ENCODE data around the gene ZNF135.

Gene ZNF135

DNA sequence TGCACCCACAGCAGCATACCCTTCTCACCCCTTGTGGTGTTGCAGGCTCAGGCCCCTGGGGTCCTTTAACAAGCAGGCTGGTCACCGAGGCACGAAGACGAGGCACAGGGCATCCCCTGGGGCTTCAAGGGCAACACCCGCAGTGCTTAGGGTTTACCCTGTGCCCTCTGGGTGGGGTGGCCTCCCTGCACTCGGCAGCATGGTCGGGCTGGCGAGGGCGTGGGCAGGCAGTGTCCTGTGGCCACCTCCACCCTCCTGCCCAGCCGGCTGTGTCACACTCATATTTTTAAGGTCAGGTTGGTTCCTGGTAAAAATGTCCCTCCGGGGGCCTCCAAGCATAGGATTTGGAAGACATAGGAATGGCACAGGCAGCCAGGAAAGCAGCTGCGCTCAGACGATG is 11.4 kb upstream of the ZNF135 start:
- no peak for DNase-seq

DNA sequence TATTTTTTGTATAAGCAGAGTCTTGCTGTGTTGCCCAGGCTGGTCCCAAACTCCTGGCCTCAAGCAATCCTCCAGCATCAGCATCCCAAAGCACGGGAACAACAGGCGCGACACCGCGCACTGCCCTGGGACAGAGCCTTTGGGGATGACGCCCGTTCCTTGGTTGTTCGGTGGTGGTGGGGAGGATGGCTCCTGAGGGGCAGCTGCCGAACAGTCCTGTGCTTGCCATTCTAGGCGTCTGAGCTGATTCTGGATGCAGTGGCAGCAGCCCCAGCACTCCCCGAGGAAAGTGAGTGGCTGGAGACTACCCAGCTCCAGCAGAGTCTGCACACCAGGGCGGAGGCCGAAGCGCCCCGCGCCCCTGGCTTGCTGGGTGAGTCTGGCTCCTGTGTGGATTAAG is 6.8 kb upstream of the ZNF135 start:
- no peak for DNase-seq

DNA sequence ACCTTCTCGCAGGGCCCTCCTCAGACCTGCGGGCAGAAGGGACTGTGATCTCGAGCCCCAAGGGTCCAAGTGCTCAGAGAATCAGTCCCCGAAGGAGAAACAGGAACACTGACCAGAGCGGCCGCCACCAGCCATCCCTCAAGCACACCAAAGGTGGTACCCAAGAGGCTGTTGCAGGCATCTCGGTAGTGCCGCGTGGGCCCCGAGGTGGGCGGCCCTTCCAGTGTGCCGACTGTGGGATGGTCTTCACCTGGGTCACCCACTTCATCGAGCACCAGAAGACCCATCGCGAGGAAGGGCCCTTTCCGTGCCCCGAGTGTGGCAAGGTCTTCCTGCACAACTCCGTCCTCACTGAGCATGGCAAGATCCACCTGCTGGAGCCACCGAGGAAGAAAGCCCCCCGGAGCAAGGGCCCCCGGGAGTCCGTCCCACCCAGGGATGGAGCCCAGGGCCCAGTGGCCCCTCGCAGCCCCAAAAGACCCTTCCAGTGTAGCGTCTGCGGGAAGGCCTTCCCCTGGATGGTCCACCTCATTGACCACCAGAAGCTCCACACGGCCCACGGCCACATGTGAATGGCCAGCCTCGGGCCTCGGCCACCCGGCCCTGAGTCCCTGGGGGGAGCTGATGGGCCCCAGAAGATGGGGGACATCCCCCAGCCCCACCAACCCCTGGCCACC is 5.5 kb upstream of the ZNF135 start:
- DNase-seq, result no peak

DNA sequence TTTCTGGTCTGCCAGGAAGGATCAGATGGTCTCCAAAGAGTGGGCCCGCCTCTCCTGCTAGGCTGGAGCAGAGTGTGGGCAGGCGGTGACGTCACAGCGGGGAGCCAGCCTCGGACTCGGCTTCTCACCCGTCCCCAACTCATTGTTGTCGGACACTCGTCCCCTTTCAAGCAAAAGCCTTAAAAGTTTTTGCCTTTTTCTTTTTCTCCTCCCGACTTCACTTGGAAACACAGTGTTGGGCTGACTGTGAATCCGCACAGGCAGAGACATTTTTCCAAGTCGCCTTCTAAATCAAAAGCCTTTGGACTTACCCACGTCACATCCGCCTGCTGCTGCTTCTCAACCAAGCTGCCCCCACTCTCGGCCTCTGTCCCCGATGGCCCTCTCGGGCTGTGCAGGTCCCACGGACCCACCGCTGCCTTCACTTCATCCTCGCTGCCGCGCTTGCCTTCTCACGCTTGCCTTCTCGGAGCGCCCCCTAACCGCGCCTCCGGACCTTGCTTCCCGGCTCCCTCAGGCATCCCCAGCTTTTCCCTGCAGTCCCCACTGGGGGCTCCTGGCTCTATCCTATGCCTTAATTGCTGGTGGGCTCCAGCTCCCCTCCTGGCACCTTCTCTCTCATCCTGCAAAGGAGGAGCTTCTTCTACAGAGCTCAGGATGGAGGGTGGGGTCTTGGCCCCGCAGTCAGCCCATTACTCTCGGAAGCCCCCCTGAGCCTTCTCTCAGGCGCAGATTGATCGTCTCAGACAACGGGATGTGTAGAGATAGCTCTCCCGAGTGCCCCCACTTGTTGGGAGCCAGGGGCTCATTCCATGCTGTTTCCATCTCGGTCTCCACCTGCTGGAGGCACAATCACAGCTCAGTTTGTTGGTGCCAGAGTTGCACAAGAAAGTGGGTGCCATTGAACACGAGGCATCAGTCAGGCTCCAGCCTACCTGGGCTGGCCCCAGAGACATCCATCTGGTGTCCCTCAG is 3.9 kb upstream of the ZNF135 start:
- no peak for DNase-seq

DNA sequence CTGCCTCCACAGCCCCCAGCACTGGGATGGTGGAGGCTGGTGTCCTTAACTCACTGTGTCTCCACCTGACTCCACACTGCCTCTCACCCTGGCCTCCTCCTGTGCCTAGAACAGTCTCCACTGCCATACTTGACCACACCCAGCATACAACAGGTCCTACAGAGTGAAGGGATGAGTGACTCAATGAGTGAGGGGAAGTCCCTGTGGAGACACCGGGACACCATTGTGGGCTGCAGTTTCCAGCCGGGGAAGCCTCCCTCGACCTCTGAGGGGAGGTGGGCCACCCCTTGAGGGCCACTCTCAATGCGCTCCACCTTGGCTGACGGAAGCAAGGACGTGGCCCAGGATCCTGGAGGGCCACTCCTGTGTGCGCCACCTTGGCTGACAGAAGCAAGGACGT is 2.8 kb upstream of the ZNF135 start:
- no peak for DNase-seq

DNA sequence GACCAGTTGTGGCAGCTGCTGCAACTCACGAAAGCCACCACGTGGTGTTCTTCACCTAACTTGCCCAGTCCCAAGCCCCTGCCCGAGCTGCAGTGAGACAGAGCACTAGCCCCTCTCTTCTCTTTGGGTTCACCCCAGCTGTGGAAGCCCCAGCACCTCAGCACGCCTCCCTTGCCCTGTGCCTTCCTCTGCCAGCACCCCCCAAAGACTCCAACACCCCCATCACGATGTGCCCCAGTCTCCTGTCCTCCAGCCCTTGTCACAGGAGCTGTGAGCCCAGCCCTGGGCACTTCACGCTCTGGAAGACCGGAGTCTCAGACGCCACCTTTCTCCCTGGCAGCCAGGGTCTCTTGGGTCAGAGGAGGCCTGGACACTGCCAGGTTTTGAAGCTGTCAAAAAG is 2.2 kb upstream of the ZNF135 start:
- no peak for DNase-seq

DNA sequence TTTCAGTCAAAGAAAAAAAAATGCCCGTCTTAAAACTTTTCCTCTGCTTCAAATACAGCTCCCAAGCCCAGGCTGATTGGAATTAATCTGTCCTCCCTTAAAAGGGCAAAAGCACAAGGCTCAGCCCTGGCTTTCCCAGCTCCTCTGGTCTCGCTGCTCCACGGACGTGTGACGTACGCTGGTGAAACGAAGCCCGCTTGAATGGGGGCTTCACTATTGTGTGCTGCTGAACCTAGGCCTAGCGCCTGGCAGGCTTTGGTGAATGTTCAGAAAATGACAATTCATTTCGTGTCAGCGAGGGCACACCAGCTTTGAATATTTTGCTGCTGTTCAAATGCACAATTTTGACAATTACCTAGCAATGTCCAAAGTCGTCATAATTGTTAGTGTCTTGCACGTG is 615 bp upstream of the ZNF135 start:
- DNase-seq, result no peak

DNA sequence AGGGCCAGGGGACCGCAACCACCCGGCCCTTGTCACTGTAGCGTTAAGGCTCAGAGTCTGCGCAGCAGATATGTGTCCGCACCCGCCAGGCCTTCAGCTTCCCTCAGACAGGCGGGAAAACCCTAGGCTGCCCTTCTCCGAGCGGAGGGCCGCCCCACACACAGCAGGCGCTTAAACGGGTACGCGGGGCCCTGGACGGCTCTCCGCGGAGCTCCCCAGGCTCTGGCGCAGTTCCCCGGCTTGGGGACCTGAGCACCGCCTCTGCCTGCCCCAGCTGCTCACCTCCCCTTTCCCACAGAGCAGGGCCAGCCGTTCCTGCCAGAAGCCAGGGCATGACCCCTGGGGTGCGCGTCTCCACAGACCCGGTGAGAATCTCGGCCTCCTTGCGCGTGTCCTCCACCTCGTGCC is 593 bp downstream of the ZNF135 start:
- no peak for DNase-seq

DNA sequence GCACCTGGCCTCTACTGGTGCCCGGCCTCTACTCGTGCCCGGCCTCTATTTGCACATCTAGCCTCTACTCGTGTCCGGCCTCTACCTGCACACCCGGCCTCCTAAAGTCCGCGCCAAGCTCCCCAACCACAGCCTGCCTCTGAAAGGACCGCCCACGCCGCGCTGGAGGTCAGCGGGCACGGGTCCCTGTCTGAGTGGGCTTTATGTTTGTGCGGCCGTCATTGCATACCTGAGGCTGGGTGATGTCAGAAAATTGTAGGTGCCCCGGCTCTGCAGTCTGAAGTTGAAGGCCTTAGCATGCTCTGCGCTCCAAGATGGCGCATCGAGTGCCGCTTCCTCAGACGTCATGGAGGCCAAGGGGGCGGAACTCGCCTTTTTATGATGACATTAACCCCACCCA is 1.1 kb downstream of the ZNF135 start:
- no peak for DNase-seq

DNA sequence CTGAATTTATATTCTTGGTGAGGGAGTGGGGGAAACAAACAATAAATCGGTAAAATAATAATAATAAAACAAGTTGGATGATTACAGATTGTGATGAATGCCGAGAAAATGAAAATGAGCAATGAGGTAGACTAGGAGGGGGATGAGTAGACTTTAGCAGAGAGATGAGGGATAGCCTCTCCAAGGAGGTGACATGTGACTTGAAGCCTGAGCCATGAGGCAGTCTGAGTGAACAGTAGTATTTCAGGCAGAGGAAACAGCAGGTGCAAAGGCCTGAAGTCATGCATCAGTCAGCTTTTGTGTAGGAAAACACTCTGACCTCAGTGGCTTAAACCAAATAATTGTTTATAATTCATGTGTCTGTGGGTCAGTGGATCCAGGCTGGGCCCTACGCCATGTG is 4.6 kb downstream of the ZNF135 start:
- no peak for DNase-seq

DNA sequence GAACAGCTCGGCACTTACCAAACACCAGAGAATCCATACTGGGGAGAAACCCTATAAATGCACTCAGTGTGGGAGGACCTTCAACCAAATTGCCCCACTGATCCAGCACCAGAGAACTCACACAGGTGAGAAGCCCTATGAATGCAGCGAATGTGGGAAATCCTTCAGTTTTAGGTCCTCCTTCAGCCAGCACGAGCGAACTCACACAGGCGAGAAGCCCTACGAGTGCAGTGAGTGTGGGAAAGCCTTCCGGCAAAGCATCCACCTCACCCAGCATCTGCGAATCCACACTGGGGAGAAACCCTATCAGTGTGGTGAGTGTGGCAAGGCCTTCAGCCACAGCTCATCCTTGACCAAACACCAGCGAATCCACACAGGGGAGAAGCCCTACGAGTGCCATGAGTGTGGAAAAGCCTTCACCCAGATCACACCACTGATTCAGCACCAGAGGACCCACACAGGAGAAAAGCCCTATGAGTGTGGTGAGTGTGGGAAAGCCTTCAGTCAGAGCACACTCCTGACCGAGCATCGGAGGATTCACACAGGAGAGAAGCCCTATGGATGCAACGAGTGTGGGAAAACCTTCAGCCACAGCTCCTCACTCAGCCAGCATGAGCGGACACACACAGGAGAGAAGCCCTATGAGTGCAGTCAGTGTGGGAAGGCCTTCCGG is 8.3 kb downstream of the ZNF135 start:
- DNase-seq, result no peak

DNA sequence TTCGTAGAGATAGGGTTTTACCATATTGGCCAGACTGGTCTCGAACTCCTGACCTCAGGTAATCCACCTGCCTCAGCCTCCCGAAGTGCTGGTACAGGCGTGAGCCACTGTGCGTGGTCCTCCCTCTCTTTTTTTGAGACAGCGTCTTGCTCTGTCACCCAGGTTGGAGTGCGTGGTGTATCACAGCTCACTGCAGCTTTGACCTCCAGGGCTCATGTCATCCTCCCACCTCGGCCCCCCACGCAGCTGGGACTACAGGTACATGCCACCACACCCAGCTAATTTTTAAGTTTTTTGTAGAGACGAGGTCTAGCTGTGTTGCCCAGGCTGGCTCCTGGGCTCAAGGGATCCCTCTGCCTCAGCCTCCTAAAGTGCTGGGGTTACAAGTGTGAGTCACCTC is 20.7 kb downstream of the ZNF135 start:
- DNase-seq, result no peak

DNA sequence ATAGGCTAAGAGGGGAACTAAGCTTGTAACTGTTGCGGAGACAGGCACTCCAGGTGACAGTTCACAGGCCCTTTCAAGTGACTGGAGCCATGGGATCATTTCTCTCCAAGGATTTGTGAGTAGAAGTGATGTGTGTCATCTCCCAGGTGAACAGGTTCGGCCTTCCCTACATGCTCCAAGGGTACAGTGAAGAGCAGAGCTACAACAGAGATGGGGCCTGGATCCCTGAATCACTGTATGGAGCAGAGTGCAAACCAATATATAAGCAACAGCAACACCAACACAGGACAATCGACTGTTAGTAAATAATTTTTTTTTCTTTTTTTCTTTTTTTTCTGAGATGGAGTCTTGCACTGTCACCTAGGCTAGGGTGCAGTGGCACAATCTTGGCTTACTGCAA is 23.9 kb downstream of the ZNF135 start:
- no peak for DNase-seq

DNA sequence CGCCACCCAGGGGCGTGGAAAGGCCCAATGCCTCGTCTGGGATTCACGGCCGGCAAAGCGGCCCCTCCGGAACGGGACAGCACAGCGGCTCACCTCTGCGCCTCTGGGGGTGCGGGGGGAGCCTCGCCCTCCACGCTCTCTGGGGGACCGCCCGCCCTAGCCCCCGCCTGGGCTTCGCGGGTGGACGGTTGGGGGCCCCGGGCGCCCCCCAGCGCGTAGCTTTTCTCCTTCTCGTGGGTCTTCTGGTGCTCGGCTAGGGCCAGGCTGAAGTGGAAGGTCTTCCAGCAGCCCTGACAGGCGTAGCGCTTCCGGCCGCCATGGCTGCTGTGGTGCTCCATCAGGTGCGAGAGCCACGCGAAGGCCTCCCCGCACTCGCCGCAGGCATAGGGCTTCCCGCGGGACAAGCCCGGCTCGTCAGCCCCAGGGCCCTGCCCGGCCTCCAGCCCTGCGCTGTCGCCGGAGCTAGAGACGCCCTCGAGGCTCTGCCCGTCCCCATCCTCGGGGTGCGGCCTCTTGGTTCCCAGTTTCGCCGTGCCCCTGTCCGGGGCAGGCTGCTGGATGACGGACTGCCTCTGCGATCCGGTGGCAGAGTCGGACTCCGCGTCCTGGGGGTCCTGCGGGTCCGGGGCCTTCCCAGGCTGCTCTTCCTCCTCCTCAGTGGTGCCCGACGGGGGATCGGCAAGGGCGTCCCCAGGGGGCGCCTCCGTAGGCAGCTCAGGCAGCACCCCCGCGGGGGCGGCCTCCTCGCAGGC is 25.7 kb downstream of the ZNF135 start:
- no peak for DNase-seq

DNA sequence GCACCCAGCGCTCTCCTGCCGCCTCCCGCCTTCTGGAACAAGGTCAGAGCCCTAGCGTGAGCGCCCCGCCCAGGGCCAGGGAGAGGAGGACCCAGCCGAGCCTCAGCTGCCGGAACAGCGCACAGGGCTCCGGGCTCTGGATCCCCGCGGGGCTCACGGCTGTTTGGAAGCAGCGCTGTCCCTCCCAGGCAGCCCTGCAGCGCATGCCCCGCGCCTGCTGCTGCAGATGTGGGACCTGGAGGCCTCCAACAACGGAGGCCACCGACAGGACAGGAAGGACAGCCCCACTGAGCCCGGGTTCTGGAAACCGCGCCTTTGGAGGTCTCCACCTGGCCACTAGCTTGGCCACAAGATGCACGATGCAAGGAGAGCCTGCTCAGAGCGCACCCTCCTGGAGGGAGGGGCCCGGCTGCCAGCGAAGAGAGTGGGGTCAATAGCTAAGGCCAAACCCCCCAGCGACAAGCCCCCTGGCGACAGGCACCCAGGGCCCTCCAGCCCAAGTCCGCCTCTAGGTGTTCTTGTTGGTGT is 26.3 kb downstream of the ZNF135 start:
- DNase-seq, result no peak

DNA sequence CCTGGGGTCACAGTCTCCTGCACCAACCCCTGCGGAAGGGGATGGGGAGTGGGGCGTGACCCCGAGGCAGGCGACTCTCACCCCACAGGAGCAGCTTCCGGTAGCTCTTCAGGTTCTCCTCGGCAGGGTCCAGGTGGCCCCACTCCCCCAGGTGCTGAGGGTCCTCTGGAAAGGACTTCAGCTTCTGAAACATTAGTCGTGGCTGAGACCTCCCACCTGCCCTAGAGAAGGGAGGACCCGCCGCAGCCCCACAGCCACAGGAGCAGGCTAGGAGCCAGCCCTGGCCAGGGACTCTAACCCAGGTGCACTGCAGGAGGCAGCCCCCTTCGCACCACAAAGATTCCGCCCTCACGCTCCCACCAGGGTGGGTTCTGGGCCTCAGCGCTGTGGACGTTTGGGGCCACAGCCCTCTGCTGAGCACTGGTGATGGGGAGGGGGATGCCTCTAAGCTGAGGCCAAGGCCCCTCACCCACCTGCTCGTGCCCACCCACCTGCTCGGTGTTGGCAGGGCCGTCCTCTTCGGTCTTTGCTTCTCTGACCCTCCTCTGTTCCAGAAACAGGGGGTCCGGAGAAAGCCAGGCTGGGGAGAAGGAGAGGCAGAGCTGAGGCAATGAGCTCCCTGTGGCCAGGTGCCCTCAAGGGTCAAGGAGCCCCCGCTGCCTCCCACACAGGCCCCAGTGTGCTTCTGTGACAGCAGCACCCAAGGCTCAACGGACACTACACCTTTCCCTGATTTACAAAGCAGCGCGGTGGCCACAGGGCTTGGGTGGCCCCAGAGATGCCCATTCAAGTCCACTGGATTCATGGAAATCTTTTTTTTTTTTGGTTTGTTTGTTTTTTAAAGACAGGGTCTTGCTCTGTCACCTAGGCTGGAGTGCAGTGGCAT is 28.0 kb downstream of the ZNF135 start:
- no peak for DNase-seq

DNA sequence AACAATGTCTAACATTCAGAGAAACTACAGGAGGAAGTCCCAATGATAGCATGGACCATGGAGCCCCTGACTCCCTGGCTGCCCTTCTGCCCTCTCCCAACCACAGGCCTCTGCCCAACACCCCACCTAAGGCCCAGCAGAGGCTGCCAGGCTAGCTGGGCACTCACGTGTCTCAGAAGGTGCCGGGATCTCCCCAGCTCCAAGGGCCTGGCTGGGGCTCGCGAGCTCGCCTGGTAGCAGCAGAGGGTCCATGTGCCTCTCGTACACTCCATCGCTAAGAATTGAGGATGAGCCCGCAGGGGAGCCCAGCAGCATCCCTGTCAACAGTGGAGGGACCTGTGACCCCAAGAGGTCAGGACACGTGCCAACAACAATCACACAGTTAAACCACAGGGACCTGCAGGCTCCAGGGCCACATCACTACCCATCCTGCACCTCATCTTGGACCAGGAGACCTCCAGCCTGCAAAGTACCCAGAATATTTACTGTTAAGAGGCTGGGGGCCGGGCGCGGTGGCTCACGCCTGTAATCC is 29.5 kb downstream of the ZNF135 start:
- DNase-seq, result no peak

DNA sequence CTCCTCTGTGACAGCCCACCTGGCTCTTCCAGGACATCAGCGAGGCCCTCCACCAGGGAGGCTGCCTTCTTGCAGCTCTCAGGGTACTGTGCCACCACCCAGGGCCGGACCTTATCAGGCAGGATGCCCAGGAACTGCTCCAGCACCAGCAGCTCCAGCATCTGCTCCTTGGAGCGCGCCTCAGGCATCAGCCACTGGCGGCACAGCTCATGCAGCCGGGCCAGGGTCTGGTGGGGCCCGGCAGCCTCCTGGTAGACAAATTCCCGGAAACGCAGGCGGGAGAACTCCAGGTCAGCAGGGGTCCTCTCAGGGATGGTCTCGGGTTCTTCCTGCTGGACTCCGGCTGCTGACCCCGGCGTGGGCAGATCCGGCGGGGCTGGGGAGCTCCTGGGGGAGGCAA is 30.8 kb downstream of the ZNF135 start:
- DNase-seq, result no peak

DNA sequence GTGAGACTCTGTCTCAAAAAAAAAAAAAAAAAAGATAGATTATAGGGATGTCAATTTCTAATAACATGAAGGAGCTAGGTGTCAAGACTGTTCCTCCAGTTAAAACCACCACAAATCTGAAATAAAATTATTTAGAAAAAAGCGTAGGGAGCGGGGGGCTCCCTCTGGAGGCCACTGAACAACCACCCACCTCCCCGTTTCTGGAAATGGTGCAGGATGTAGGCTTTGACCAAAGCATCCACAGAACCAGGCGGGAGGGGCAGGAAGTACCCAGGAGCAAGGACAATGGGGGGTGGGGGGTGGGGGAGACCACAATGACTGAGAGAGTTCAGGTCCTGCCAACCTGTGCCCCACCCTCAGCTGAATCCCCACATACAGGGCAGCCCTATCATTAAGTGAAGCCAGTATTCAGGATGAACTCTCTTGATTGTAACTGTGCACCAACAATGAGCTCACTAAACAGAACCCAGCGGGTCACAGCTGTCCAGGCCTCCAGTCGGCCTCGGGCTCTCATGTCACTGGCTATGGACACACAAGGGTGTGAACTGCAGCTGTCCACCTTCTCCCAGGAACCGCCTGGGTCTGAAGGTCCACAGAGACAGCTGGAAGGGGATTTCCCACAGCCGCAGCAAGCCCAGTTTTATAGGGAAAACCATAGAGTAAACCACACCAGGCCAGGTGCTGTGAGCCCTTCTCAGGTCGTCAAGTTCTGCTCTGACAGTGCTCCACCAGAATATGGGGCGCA is 32.3 kb downstream of the ZNF135 start:
- DNase-seq, result no peak

DNA sequence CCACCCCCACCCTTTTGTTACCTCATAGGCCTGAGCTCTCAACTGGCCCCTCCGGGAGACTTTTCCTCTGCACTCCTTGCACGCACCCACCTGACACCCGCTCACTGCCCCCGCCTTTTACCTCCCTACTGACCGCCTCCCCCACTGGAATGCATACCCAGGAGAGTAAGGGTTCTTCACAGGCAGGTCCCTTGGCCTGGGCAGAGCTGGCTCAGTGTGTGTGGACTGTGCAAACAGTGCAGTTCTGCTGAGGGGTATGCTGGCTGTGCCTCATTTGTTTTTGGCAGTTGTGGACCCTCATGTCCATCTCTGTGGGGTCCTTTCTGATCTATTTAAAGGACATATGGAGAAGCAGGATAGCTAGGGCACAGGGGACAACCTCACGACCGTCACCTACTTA is 34.0 kb downstream of the ZNF135 start:
- no peak for DNase-seq

DNA sequence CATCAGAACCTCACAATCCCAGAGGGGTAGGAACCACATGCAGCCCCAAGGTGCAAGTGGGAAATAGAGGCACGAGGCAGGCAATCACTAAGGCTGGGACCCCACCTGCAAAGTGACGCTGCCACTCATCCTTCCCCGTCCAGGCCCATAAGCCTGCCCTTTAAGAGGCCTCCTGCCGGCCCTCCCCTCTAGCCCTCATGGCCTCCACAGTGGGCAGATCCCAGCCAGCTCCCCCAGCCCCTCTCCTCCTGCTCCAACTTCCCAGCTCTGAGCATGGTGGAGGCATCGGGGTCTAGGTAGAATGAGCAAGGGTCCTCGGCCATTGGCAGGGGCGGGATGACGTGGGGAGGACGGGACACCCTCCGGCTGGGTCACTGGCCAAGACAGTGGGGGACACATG is 36.2 kb downstream of the ZNF135 start:
- DNase-seq, result no peak
